Small intestine (tissue), 7 donors: ENCODE results near the gene MAP3K15. TPM values are rescaled to one million over a fixed set of nuclear protein-coding genes. Genes with fewer than 3 reads are reported as not detected.
"Not testable (repeated sequence)": the region's sequence is repeated elsewhere in the genome, so short reads cannot be mapped to it uniquely, and the experiment has no call there.

ENCODE experiments used
- DNase-seq, 2 donors: peaks; one replicate each; pipeline versions ENCODE4 v3.0.0 to v3.0.0-alpha.2; 2013
- FAIRE-seq: peaks from 2 replicates; lab custom pipeline; 2012; peaks lifted over from hg19 to GRCh38; lab: Jason Lieb, UNC
- H3K27ac ChIP-seq, 3 donors: one replicate each; pipeline ENCODE4 v1.5.1; 2013; ENCODE audit warnings: low read length in 2 of 3, mild to moderate bottlenecking in 2 of 3, control low read depth in 1 of 3, inconsistent platforms in 1 of 3, low read depth in 1 of 3, moderate library complexity in 1 of 3
- H3K27me3 ChIP-seq, 3 donors: one replicate each; pipeline ENCODE4 v1.6.1; 2013; ENCODE audit warnings: low read length in 3 of 3, inconsistent platforms in 1 of 3; ENCODE audit not compliant: control insufficient read depth in 3 of 3, insufficient read depth in 3 of 3
- H3K36me3 ChIP-seq, 3 donors: one replicate each; pipeline ENCODE4 v1.6.1; 2013; ENCODE audit warnings: low read length in 3 of 3, inconsistent platforms in 1 of 3, low read depth in 1 of 3, mild to moderate bottlenecking in 1 of 3, moderate library complexity in 1 of 3; ENCODE audit not compliant: control insufficient read depth in 3 of 3, insufficient read depth in 2 of 3
- H3K4me1 ChIP-seq, 3 donors: one replicate each; pipeline ENCODE4 v1.6.1; 2013; ENCODE audit warnings: low read length in 2 of 3, inconsistent platforms in 1 of 3, low read depth in 1 of 3, mild to moderate bottlenecking in 1 of 3, moderate library complexity in 1 of 3; ENCODE audit not compliant: control insufficient read depth in 3 of 3, insufficient read depth in 2 of 3
- H3K4me3 ChIP-seq, 3 donors: one replicate each; pipeline ENCODE4 v1.5.1; 2013; ENCODE audit warnings: low read length in 3 of 3, control low read depth in 1 of 3, inconsistent platforms in 1 of 3, low read depth in 1 of 3, mild to moderate bottlenecking in 1 of 3, moderate library complexity in 1 of 3
- H3K9me3 ChIP-seq, 2 donors: one replicate each; pipeline ENCODE4 v1.6.1; 2013; ENCODE audit warnings: low read depth in 1 of 2, low read length in 1 of 2; ENCODE audit not compliant: control insufficient read depth in 2 of 2, insufficient read depth in 1 of 2
- WGBS, 3 donors: extraction: QIAGEN DNeasy Blood & Tissue Kit; methylation state at CpG; one replicate each; pipeline ENCODE4 v1.1.7; 2013; 5-methylcytosine and 5-hydroxymethylcytosine counted together
- polyA plus RNA-seq, 4 donors: library from polyadenylated mRNA; stranded (reverse) in 3 of 4; unstranded in 1 of 4; fragments of 200-250 nt in 3 of 4; fragments of 120-200 nt in 1 of 4; gene quantifications; one replicate each; pipeline versions ENCODE4 v1.2.1 to v1.2.3, GENCODE V29; 2013
- donor health status: healthy with polysubstance abuse.
- donor health status: control.
- donor health status: control.
- donor health status: Bipolar disorder and iron deficiency.
- donor health status: healthy.

MAP3K15 gene
- polyA plus RNA-seq, 4 donors, result 0.18 to 0.19 TPM; not detected in 2

DNA sequence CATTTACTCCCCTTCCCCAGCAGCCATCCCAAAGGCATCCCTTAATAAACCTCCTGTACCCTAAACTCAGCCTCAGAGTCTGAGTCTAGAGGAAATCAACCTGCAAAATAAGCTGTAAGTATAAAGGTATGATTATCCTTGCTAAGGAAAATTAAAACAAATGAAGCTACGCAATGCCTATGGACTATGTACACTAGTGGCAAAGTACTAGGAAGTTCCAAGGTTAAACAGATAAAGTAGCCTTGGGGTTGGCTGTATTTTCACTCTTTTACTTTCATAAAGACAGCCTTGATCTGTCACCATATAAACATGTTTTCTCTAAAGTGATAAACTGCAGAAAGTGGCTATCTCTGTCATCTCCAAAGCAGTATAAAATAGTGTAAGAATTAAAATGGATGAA, 35.9 kb downstream of the MAP3K15 start:
- H3K27ac ChIP-seq, result no peak overlapping the region
- no peaks in the 10 kb centered on the region for H3K27me3 ChIP-seq
- FAIRE-seq (no peak), DNase-seq (peak; percentile 2 to 22)
- H3K36me3 ChIP-seq, result no peaks in the 10 kb centered on the region
- WGBS, 3 donors, result 44 to 66% (median 50%) methylated on average over 1 of the region's 1 CpG
- H3K9me3 ChIP-seq, result no peaks in the 10 kb centered on the region
- H3K4me3 ChIP-seq, result no peak overlapping the region
- H3K4me1 ChIP-seq, result no peaks in the 10 kb centered on the region

DNA sequence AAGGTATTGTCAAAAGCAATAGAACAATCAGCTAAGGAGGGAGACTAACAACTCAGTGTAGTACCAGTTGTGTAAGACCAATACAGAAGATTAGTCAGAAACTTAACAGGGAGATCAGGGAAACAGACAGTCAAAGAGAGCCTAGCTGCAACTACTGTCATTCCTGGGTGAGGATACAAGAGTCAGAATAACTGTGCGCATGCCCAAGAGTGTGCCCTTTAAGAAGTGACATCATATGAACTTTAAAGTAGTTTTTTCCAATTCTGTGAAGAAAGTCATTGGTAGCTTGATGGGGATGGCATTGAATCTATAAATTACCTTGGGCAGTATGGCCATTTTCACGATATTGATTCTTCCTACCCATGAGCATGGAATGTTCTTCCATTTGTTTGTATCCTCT, 46.9 kb downstream of the MAP3K15 start:
- DNase-seq, H3K27ac ChIP-seq, H3K36me3 ChIP-seq, FAIRE-seq, H3K4me1 ChIP-seq, H3K4me3 ChIP-seq, H3K9me3 ChIP-seq, H3K27me3 ChIP-seq: not testable (repeated sequence)
- WGBS, 3 donors, result 89 to 100% (median 94%) methylated on average over 1 of the region's 2 CpGs

DNA sequence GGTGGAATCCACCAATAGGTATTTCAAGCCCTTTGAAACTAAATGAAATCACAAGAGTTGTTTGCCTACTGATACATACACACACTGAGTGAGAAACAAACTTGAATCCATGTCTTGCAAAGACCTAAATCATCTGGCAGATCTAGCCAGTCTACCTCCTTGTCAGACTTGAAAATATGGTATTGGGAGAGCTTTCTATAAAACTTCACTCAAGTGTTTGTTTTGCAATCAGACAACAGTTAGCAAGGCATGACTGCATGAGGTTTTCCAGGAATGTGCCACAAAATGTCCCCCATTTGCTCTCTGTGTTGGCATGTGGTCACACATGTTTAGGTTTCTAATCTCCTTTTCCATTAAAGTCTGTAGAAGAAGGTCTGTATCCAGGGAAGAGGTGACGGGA, 52.4 kb downstream of the MAP3K15 start:
- no peaks in the 10 kb centered on the region for H3K9me3 ChIP-seq
- H3K27ac ChIP-seq, result no peak overlapping the region
- no peaks in the 10 kb centered on the region for H3K4me1 ChIP-seq
- 79 to 95% (median 94%) methylated on average over 1 of the region's 1 CpG for WGBS, 3 donors
- H3K27me3 ChIP-seq, result peaks cover 0 to 2% (median 0%) of the 10 kb centered on the region in 3 donors
- no peak overlapping the region for H3K4me3 ChIP-seq
- no peak for DNase-seq
- no peak for FAIRE-seq
- no peaks in the 10 kb centered on the region for H3K36me3 ChIP-seq

DNA sequence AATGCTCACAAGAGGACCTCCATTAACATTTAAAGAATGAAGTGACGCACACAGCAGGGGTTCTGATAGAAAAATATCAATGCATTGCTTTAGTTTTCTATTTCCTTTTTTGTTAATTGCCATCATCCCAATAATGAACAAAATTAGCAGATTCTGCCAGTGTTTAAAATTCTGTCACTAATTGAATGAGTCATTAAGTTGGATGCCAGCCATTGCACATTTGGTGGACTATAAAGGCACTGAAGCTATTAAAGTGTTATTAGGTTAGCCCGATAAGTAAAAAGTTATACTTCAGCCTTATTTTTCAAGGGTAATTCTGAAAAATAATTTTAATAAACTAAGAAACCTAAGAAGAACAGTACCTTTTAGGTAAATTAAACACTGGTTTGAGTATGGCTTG, 53.1 kb downstream of the MAP3K15 start:
- Histone ChIP-seq H3K4me1 (no peaks in the 10 kb centered on the region), H3K27ac (no peak overlapping the region), H3K4me3 (no peak overlapping the region), H3K9me3 (no peaks in the 10 kb centered on the region), H3K36me3 (no peaks in the 10 kb centered on the region), H3K27me3 (peaks cover 0 to 3% (median 0%) of the 10 kb centered on the region in 3 donors)
- DNase-seq, result no peak
- 72 to 80% (median 73%) methylated on average over 2 of the region's 2 CpGs for WGBS, 3 donors
- no peak for FAIRE-seq

DNA sequence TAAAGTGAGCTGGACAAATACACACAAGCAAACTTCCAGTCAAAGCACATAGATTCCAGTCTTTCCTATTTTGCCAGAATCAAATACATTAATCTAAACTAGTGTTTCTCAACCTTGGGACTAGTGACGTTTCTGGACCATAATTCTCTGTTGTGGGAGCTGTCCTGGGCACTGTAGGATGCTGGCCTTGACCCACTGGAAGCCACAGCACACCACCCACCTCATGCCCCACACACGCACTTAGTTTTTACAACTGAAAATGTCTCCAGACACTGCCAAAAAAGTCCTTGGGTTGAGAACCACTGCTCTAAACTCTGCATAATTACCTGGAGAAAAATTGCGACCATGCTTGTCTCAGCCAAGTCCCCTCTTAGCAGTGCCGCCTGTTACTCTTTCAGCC, 57.6 kb downstream of the MAP3K15 start:
- H3K4me1 ChIP-seq, result no peaks in the 10 kb centered on the region
- H3K4me3 ChIP-seq, result no peak overlapping the region
- WGBS, 3 donors, result 73 to 84% (median 80%) methylated on average over 4 of the region's 4 CpGs
- peaks cover 0 to 3% (median 0%) of the 10 kb centered on the region in 3 donors for H3K27me3 ChIP-seq
- no peak overlapping the region for H3K27ac ChIP-seq
- FAIRE-seq (no peak), DNase-seq (no peak)
- no peaks in the 10 kb centered on the region for H3K9me3 ChIP-seq
- H3K36me3 ChIP-seq, result no peaks in the 10 kb centered on the region

DNA sequence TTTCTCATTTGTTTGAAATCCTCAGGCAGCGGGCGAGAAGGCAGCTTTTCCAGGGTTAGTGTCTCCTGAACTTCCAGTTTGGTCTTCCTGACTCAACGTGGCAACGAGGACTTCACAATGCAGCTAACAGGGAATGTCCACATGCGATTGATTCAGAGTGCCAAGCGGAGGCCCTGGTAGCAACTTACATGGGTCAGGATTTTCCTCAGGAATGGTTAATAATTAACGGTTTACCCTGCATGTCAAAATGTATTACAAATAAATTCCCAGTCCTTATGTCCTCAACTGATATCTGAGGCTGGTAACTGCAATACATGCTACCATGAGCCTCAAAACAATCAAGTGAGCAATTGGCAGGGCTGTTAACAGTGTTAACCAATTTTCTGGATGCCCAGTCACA, 67.2 kb downstream of the MAP3K15 start:
- H3K27ac ChIP-seq, result no peak overlapping the region
- no peaks in the 10 kb centered on the region for H3K27me3 ChIP-seq
- DNase-seq, result peak in 1 of 2 donors; percentile 8
- 27 to 66% (median 52%) methylated on average over 7 of the region's 7 CpGs for WGBS, 3 donors
- no peak overlapping the region for H3K4me3 ChIP-seq
- H3K36me3 ChIP-seq, result no peaks in the 10 kb centered on the region
- no peaks in the 10 kb centered on the region for H3K4me1 ChIP-seq
- H3K9me3 ChIP-seq, result no peaks in the 10 kb centered on the region
- no peak for FAIRE-seq

DNA sequence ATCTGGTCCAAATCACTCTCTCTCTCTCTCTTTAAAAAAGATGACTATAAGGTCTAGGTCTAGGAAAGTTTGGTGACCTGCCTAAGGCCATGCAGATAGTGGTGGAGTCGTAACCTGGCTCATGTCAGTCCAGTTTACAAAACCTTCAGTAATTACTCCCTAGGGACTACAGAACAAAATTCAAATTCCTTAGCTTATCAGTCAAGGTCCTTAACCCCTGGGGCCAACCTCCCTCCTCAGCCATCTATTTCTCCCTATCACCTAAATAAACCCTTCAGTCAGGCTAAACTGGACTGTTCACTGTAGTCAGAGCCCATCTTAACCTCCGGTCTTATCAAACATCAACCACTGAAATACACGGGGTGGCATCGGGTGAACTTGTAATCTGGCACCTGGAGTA, 68.9 kb downstream of the MAP3K15 start:
- Histone ChIP-seq H3K27me3 (no peaks in the 10 kb centered on the region), H3K4me1 (no peaks in the 10 kb centered on the region), H3K9me3 (no peaks in the 10 kb centered on the region), H3K36me3 (no peaks in the 10 kb centered on the region), H3K4me3 (no peak overlapping the region), H3K27ac (no peak overlapping the region)
- DNase-seq (peak in 1 of 2 donors; percentile 12), FAIRE-seq (no peak)
- 58 to 63% (median 59%) methylated on average over 4 of the region's 4 CpGs for WGBS, 3 donors

DNA sequence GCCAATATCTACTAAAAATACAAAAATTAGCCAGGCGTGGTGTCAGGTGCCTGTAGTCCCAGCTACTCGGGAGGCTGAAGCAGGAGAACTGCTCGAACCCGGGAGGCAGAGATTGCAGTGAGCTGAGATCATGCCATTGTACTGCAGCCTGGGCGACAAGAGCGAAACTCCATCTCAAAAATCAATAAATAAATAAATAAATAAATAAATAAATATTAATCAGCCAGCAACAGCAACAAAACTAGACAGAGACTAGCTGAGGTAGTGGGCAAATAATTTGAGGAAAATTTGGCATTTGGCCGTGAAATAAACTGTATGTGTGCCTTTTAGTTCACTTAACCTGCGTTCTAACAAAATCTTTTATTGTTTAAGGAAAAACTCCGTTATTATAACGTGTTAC, 69.5 kb downstream of the MAP3K15 start:
- not testable (repeated sequence) for H3K36me3 ChIP-seq, FAIRE-seq, H3K27ac ChIP-seq, DNase-seq, H3K27me3 ChIP-seq, H3K9me3 ChIP-seq, H3K4me1 ChIP-seq, H3K4me3 ChIP-seq
- WGBS, 3 donors, result 73 to 80% (median 77%) methylated on average over 9 to 10 of the region's 10 CpGs

DNA sequence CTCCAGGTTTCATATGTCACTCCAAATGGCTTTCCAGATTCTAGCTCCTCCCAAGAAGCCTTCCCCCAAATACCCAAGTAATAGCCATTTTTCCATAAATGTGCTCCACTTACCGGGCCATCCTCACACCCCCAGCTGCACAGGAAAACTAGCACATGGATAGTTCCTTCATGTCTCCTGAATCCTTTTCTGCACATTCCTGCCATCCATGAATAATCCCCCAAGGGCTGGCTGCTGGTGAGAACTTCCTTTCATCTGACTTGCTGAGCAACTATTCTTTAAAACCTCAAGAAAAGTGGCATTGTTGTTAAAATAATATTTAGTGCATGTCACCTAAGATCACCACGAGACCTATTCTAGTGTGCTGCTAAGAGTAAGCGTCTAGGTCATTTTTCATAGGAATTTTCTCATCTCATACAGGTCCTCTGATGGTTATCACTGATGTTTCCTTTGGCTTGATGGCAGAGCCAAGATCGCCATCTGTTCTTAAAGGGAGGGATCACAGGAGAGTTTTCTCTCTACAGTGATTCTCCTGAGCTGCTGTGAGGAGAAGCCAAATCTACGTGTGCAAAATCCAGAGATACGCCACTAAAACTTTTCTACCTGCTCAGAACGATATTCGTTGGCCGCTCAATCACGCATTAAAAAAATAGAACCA, 71.3 kb downstream of the MAP3K15 start:
- DNase-seq (no peak), FAIRE-seq (no peak)
- Histone ChIP-seq H3K4me3 (no peak overlapping the region), H3K27me3 (no peaks in the 10 kb centered on the region), H3K36me3 (no peaks in the 10 kb centered on the region), H3K27ac (no peak overlapping the region), H3K4me1 (no peaks in the 10 kb centered on the region), H3K9me3 (no peaks in the 10 kb centered on the region)
- WGBS, 3 donors, result 86 to 88% (median 87%) methylated on average over 10 of the region's 10 CpGs
